ENCODE data around the gene AHI1. TPM values are rescaled to one million over a fixed set of nuclear protein-coding genes. Genes with fewer than 3 reads are reported as not detected.
"Not testable (repeated sequence)": the region's sequence is repeated elsewhere in the genome, so short reads cannot be mapped to it uniquely, and the experiment has no call there.

The AHI1 gene
- total RNA-seq, 2 donors from 2014 or later = 18.0 to 37.9 TPM

GRCh38 chr6:135250751-135251497 lies 246.6 kb downstream of the AHI1 start:
- H3K9me3 ChIP-seq = no peaks in the 10 kb centered on the region
- H3K36me3 ChIP-seq = no peaks in the 10 kb centered on the region
- intact Hi-C loops (cut with DNase I) = no loop called here
- WGBS = 89% methylated on average over 9 of the region's 9 CpGs
- no peaks in the 10 kb centered on the region for H3K27me3 ChIP-seq (replicated peaks; ENCODE audit: insufficient read depth)
- TF ChIP-seq CTCF (IDR thresholded peaks at IDR 0.05) (no peak), POLR2A (IDR thresholded peaks at IDR 0.05) (no peak), POLR2AphosphoS5 (IDR thresholded peaks at IDR 0.05) (no peak)
- no peak for DNase-seq (ENCODE audit: low spot score)
- H3K27ac ChIP-seq = no peak overlapping the region
- H3K4me3 ChIP-seq = no peak overlapping the region
- H3K4me1 ChIP-seq (replicated peaks) = no peaks in the 10 kb centered on the region

GRCh38 chr6:135250234-135250633 lies 247.3 kb downstream of the AHI1 start:
- intact Hi-C loops (cut with DNase I) = no loop called here
- no peaks in the 10 kb centered on the region for H3K4me1 ChIP-seq (replicated peaks)
- H3K27me3 ChIP-seq (replicated peaks; ENCODE audit: insufficient read depth) = no peaks in the 10 kb centered on the region
- H3K9me3 ChIP-seq = no peaks in the 10 kb centered on the region
- no peak overlapping the region for H3K27ac ChIP-seq
- H3K4me3 ChIP-seq = no peak overlapping the region
- no peaks in the 10 kb centered on the region for H3K36me3 ChIP-seq
- TF ChIP-seq POLR2A (IDR thresholded peaks at IDR 0.05) = no peak
- no peak for TF ChIP-seq CTCF (IDR thresholded peaks at IDR 0.05)
- TF ChIP-seq POLR2AphosphoS5 (IDR thresholded peaks at IDR 0.05) = no peak
- 90% methylated on average over 9 of the region's 9 CpGs for WGBS
- DNase-seq (ENCODE audit: low spot score) = no peak

GRCh38 chr6:135246412-135247012 lies 251.0 kb downstream of the AHI1 start:
- H3K36me3 ChIP-seq; DNase-seq (ENCODE audit: low spot score); H3K27ac ChIP-seq; H3K27me3 ChIP-seq (replicated peaks; ENCODE audit: insufficient read depth); H3K4me1 ChIP-seq (replicated peaks); intact Hi-C loops (cut with DNase I); H3K9me3 ChIP-seq; H3K4me3 ChIP-seq: not testable (repeated sequence)
- WGBS = 86% methylated on average over 8 of the region's 8 CpGs

GRCh38 chr6:135244805-135245204 lies 252.7 kb downstream of the AHI1 start:
- no peak overlapping the region for H3K27ac ChIP-seq

More at GRCh38 chr6:135244805-135245204, 252.7 kb downstream of the AHI1 start:
- H3K4me1 ChIP-seq (replicated peaks) = no peaks in the 10 kb centered on the region
- TF ChIP-seq POLR2AphosphoS5 (IDR thresholded peaks at IDR 0.05) = no peak
- no peak for TF ChIP-seq CTCF (IDR thresholded peaks at IDR 0.05)
- H3K27me3 ChIP-seq (replicated peaks; ENCODE audit: insufficient read depth) = no peaks in the 10 kb centered on the region
- DNase-seq (ENCODE audit: low spot score) = no peak
- intact Hi-C loops (cut with DNase I) = no loop called here
- 60% methylated on average over 6 of the region's 6 CpGs for WGBS
- no peaks in the 10 kb centered on the region for H3K36me3 ChIP-seq
- no peaks in the 10 kb centered on the region for H3K9me3 ChIP-seq
- no peak overlapping the region for H3K4me3 ChIP-seq
